NCI-H345 treated with DMSO at 0.1 percent for 48 hours (cell line): ENCODE data around the gene TLR1.

Experiments
- DNase-seq: peaks from one replicate; lab custom pipeline; 2025; ENCODE audit not compliant: unreplicated experiment; lab: John Stamatoyannopoulos, UW

Gene TLR1, protein sequence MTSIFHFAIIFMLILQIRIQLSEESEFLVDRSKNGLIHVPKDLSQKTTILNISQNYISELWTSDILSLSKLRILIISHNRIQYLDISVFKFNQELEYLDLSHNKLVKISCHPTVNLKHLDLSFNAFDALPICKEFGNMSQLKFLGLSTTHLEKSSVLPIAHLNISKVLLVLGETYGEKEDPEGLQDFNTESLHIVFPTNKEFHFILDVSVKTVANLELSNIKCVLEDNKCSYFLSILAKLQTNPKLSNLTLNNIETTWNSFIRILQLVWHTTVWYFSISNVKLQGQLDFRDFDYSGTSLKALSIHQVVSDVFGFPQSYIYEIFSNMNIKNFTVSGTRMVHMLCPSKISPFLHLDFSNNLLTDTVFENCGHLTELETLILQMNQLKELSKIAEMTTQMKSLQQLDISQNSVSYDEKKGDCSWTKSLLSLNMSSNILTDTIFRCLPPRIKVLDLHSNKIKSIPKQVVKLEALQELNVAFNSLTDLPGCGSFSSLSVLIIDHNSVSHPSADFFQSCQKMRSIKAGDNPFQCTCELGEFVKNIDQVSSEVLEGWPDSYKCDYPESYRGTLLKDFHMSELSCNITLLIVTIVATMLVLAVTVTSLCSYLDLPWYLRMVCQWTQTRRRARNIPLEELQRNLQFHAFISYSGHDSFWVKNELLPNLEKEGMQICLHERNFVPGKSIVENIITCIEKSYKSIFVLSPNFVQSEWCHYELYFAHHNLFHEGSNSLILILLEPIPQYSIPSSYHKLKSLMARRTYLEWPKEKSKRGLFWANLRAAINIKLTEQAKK

GRCh38 chr4:38804654-38805295 is at the start of gene TLR1:
Gene TLR1, minus strand, starts transcription at chr4:38804791. Its CDS starts 5,960 bp downstream, at chr4:38798831.
- no peak for DNase-seq

- DNase-seq, result no peak
These were observed 41.4 kb upstream of the TLR1 start for GRCh38 chr4:38846015-38846414.

DNA sequence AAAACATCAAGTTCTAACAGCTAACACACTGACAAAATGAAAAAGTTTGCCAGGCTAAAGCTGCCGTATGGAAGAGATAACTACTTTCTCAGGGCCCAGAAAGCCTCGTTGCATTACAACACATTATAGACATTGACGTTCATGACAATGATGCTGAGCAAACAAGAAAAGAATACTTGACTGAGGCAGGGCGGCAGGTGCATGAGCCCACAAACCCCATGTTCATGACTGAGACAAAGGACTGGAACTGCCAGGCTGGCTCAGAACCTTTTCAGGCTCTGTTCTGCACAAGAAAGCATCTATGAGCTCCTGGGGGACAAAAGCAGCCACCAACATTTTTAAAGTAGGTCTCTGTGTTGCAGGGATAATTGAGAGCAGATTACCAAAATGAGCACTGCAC is 38.4 kb upstream of the TLR1 start:
- DNase-seq, result peak; percentile 89

- DNase-seq, result no peak
These were observed 33.3 kb upstream of the TLR1 start for GRCh38 chr4:38837849-38838248.

- DNase-seq, result no peak
These were observed 32.7 kb upstream of the TLR1 start for GRCh38 chr4:38837334-38837733.

- DNase-seq, result no peak
These were observed 30.0 kb upstream of the TLR1 start for GRCh38 chr4:38834570-38834969.

GRCh38 chr4:38832624-38833528 is 28.3 kb upstream of the TLR1 start:
- no peak for DNase-seq

DNA sequence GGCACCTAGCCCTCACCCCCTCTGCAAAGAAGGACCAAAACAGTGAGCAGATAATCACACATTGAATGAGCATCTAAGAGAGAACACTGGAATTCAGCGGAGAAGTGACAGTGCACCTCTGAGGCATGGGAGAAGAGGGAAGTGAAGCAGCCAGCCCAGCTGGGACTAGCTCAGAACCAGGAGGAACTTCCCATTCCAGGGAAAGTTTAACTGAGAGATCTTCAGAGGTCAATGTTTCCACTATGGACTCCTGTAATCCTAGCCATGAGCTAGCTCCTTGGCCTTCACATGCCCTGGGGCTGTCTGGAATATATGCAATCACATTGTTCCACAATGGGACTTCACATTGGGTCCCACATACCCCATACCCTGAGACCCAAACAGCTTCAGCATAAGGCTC is 27.6 kb upstream of the TLR1 start:
- DNase-seq, result no peak

- no peak for DNase-seq
These were observed 27.1 kb upstream of the TLR1 start for GRCh38 chr4:38831653-38832052.

- DNase-seq, result no peak
These were observed 24.6 kb upstream of the TLR1 start for GRCh38 chr4:38829237-38829636.

GRCh38 chr4:38823766-38824165 is 19.2 kb upstream of the TLR1 start:
- no peak for DNase-seq

DNA sequence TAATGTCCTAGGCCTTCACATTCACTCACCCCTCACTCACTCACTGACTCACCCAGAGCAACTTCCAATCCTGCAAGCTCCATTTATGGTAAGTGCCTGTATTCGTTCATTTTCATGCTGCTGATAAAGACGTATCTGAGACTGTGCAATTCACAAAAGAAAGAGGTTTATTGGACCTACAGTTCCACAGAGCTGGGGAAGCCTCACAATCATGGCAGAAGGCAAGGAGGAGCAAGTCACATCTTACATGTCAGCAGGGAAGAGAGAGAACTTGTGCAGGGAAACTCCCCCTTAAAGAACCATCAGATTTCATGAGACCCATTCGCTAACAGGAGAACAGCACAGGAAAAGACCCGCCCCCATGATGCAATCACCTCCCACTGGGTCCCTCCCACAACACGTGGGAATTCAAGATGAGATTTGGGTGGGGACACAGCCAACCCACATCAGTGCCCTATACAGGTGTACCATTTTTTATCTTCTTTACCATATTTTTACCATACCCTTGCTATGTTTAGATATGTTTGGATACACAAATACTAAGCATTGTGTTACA is 18.2 kb upstream of the TLR1 start:
- DNase-seq, result no peak

- no peak for DNase-seq
These were observed 17.1 kb upstream of the TLR1 start for GRCh38 chr4:38821739-38822138.

GRCh38 chr4:38820329-38821061 is 15.9 kb upstream of the TLR1 start:
- DNase-seq, result no peak

- DNase-seq, result no peak
These were observed 15.0 kb upstream of the TLR1 start for GRCh38 chr4:38819569-38819968.

GRCh38 chr4:38818441-38818976 is 13.9 kb upstream of the TLR1 start:
- no peak for DNase-seq

DNA sequence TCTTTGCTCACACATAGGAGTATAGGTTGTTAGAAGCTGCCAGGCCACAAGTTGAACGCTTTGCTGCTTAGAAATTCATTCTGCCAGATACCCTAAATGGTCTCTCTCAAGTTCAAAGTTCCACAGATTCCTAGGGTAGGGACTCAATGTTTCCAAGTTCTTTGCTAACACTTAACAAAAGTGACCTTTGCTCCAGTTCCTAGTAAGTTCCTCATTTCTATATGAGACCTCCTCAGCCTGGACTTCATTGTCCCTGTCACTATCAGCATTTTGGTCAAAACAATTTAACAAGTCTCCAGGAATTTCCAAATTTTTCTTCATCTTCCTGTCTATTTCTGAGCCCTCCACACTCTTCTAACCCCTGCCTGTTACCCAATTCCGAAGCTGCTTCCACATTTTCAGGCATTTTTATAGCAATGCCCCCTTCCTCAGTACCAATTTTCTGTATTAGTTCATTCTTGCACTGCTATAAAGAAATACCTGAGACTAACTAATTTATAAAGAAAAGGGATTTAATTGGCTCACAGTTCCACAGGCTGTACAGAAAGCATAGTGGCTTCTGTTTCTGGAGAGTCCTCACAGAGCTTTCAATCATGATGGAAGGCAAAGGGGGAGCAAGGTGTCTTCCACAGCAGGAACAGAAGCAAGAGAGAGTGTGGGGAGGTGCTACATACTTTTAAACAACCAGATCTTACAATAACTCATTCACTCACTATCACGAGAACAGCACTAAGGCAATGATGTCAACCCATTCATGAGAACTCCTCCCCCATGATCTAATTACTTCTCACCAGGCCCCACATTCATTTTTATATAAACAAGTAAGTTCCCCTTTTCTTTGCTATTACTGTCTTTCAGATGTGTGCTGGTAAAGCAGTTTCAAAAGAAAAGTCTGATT is 11.5 kb upstream of the TLR1 start:
- DNase-seq, result no peak

GRCh38 chr4:38814386-38814785 is 9.8 kb upstream of the TLR1 start:
- no peak for DNase-seq

DNA sequence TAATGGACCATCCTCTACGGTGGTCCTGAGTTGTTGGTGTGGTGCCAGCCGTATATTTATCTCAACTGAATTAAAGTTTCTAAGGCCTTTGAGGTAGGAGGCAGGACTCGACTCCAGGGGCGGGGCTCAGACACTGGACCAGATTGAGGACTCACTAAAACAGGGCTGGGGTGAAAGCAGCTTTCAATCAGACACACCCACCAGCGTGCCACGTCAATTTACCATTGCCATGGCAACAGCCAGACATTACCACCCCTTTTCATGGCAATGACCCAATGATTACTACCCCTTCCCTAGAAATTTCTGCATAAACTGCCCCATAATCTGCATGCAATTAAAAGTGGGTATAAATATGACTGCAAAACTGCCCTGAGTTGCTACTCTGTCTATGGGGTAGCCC is 6.7 kb upstream of the TLR1 start:
- no peak for DNase-seq
